Measurements from ENCODE around the gene KXD1.
A peak's percentile ranks its signal among the peaks of the same experiment; 100 is the strongest.
"Not testable (repeated sequence)": the region's sequence is repeated elsewhere in the genome, so short reads cannot be mapped to it uniquely, and the experiment has no call there.

Gene KXD1

DNA sequence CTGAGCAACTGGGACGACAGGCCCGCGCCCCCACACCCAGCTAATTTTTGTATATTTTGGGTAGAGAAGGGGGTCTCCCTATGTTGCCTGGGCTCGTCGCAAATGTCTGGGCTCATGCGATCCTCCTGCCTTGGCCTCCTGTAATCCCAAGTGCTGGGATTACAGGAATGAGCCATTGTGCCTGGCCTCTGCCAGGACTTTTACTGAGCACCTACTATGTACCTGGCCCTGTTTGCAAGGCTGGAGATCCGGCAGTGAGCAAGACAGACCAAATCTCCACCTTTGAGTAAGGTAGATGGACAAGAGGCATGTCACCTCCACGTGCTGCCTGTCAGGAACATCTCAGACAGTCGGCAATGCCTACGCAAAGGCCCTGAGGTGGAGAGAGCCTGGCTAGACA is 21.2 kb upstream of the KXD1 start:
- no peak for DNase-seq

DNA sequence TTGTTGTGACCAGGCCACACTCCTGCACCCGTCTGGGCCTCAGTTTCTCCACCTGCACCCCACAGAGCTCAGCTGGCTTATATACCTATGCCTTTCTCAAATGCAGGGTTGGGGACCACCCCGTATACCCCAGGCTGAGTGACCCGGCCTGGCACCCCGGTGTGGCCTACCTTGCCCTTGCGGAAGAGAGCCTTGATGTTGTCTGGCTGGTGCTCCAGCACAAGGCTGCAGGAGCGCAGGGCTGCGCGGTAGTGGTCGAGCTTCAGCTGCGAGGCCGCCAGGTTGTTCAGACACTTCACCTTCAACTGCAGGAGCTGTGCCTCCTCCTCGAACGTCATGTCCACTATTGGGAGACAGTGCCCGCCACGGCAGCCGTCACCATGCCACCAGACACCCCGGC is 20.2 kb upstream of the KXD1 start:
- no peak for DNase-seq

DNA sequence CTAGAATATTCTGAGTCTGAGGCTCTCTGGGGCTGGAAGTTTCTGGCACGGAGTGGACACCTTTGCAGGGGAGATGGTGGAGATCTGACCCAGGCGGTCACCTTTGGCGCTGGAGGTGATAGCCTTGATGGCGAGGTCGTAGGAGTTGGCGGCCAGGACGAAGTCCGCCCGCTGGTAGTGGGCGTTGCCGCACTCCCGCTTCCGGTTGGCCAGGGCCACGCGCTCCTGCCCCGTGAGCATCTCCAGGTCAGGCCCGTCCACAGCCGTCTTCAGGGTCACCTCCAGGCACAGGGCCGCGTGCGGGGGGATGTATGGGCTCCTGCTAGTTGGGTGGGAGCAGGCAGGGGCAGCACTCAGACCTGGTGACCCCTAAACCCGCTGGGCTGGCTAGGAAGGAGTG is 19.6 kb upstream of the KXD1 start:
- no peak for DNase-seq

DNA sequence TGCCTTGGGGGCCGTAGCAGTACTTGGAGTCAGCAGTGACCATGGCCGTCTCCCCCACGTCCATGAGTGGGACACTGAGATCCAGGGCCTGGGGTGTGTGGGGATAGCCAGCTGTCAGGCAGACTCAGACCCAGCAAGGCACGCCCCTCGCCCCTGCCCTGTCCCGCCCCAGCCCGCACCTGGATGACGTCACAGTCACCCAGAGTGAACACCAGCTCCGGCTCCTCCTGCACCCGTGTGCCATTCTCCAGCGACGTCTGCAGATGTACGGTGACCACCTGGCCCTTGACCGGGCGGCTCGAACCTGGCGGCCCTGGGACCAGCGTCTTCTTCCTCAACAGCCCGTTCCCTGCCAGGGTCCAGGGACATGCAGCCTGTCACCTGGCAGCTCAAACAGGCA is 18.3 kb upstream of the KXD1 start:
- no peak for DNase-seq

DNA sequence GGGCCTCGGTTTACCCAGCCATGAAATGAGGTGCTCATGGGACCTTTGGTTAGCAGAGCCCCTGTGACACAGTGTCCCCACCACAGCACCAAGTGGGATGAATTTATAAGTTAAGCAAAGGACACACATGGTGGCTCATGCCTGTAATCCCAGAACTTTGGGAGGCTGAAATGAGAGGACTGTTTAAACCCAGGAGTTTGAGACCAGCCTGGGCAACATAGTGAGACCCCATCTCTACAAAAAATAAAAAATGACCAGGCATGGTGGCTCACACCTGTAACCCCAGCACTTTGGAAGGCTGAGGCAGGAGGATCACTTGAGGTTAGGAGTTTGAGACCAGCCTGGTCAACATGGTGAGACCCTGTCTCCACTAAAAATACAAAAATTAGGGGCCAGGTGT is 17.5 kb upstream of the KXD1 start:
- not testable (repeated sequence) for DNase-seq

DNA sequence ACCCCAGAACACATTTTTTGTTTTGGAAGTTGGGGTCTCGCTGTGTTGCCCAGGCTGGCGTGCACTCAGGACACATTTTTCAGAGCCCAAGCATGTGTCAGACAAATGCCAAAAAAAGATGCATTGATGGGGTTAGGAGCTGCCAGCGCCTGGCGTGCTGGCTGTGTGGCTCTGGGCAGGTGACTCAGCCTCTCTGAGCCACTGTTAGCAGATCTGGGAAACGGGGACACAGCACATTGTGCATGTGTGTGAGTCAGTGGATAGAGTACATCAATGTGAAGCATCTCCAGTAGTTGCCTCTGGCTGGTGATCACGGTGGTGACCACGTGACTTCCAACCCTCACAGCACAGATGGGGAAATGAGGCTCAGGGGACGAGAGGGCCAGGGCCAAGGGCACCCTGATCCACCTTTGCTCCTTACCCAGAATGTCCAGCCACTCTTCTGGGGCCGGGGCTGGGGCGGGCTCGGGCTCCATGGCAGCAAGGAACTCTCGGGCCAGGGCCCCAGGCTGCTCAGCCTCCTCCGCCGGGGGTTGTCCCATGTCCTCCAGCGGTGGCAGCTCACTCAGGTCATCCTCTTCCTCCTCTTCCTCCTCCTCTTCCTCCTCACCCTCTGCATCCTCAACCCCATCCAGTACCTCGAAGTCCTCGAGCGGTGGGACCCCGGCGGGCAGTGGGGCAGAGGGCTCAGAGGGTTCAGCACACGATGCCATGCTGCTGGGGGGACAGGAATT is 16.2 kb upstream of the KXD1 start:
- DNase-seq, result peak in 3 of 4 experiments; percentile 15 to 45 (median 38)

DNA sequence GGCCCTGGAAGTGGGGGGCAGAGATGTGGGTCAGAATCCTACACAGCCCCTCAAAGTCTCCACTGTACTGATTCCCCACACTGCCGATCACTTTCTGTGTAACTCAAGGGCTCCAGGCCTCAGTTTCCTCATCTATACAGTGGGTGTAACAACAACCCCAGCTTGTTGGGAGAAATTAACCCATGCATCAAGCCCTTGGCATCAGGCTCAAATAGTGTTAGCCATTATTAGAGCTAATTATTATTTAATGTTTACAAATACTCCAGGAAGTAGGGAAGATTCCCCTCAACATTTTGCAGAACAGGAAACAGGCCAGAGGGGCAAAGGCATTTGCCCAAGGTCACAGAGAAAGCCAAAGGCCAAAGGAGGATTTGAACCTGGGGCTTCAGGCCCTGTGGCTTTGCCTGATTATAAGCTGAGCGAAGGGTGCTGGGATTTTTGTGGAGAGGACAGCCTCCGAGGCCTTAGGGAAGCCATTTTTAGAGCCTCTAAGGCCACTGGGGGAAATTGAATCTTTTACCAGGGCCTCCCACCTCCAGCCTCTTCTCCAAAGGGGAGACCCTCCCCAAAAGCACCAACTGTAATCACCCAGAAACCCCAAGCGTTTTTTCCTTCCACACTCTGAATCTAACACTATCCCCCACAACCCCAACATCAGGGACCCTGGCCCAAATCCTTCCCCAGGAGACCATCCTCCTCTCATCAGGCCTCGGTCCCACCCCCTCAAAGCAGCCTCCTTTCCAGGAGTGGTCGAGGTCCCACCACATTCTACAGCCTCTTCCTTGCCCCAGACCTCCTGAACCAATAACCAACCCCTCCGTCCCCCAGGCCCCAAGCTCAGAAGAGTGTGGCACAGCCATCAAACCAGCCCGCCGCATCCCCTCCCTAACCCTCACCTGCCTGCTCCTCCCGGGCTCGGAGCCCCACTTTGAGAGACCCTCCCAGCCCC is 15.4 kb upstream of the KXD1 start:
- peak in 2 of 4 experiments; percentile 30 to 35 for DNase-seq

DNA sequence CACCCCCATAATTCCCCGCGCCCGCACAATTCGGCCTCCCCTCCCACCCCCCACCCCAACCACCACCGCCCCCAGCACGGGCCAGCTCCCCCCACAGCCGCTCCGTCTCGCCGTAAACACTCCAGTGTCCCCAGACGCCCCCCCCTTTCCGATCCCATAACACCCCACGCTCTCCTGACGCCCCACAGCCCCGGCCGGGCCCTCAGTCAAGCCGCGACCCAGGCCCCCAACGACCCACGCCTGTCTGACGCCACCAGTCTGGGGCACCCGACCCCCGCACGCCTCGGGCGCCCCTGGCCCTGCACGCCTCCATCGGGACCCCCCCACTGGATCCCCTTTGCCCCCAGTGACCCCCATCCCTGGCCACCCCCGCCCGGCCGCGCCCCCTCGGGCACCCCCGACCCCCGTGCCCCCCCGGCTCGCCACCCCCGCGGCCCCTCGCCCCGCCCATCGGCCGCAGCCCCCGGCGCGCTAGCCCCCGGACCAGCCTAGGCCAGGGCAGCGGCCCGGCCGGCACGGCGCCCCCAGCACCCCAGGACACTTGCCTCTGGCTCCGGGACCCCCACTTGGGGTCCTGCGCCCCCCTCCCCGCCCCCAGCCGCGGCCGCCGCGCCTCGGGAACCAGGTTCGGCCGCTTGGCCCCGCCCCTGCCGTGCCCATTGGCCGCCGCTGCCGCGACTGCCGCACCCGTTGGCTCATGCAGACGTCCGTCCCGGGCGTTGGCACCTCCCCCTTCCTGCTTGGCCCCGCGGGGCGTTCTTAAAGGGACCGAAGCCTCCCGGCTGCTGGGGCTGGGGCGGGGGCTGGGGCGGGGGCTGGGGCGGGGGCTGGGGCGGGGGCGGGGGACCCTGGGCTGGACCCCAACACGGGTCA is 14.5 kb upstream of the KXD1 start, which contains the start of gene FKBP8:
TSS of gene FKBP8 (minus strand) at position 633 of the 873 bp plus-strand sequence. CDS start 1,603 bp downstream, outside the sequence.
- peak; percentile 94 to 98 (median 96) for DNase-seq

DNA sequence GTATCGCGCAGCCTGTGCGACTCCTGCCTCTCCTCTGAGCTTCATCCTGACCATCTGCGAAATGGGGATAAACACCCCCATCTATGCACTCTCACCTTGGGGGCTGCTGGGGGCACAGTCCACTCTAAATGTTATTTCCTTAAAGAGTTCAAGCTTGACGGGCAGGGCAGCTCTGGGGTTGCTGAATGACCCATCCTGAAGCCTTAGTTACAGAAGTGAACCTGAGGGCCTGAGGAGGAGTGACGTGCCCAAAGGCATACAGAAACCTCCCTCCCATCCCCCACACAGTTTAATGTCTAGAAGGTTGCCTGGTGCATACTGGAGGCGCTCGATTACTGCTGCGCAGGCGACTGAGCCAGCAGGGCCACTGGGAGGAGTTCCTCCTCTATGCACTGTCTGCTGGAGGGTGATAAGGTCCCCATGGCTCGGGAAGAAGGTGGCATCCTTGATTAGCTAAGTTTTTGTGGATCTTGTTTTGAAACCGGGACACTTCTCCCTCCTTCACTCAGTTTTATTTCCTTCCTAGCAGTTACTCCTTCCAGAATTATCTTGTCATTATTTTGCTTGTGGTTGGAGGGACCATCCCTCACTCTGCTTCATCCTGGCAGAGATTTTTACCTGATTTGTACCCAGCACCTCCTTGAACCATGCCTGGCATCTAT is 13.7 kb upstream of the KXD1 start:
- DNase-seq, result peak; percentile 85 to 94 (median 90)

DNA sequence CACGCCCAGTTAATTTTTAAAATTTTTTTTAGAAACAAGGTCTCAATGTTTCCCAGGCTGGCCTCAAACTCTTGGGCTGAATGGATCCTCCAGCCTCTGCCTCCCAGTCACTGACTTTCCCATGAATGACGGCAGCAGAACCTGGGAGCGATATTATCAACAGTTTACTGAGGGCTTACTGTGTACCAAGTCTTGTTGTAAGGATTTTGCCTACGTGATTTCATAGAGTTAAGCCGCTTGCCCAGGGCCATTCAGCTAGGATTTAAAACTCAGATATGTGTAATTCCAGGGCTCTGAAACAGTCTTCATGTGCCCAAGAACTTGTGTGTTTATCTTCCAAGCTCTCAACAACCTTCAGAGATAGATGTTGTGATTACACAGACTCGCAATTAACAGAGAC is 6.0 kb upstream of the KXD1 start:
- DNase-seq, result no peak

DNA sequence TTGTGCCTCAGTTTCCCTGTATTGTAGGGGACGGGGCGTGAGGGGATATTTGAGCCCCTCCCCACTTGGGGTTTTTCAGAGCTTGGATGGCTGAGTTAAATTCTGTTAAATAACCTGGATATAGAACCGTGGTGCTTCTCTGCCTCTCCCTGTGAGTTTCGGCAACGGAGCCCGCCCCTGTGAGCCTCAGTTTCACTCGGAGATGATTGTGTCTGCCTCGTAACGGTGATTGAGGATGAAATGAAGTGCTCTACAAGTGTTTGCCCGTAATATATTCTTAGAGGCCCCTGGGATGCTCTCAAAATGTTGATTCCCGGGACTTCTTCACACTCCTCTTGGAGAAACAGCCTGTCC is 509 bp downstream of the KXD1 start:
- peak in 1 of 4 experiments; percentile 6 for DNase-seq

DNA sequence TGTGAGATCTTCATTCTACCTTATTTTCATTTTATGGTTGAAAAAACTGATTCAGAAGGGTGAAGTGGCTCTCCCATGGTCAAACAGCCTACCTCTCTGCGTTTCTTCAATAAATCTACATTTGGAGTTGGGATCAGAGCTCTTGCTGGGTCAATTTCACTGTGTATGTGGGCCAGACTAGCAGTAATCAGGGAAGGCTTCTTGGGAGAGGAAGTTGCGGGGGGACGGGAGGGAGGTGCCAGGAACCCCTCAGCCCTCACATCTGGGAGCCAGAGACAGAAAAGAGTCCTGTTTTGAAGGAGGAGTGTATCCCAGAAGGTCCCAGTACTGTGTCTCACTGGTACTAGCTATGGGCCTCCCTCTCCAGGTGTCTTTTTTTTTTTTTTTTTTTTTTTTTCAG is 934 bp downstream of the KXD1 start:
- peak in 3 of 4 experiments; percentile 30 to 50 (median 32) for DNase-seq

DNA sequence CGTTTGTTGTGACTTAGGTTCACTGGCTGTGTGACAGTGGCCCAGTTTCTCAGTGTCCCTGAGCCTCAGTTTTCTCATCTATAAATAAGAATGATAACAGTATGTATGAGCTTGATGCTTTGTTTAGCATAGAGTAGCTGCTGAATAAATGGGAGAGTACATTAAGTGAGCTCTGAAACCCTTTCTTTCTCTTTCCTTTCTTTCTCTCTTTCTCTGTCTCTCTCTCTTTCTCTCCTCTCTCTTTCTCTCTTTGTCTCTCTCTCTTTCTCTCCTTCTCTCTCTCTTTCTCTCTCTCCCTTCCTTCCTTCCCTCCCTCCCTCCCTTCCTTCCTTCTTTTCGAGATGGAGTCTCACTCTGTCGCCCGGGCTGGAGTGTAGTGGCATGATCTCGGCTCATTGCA is 2.0 kb downstream of the KXD1 start:
- no peak for DNase-seq

DNA sequence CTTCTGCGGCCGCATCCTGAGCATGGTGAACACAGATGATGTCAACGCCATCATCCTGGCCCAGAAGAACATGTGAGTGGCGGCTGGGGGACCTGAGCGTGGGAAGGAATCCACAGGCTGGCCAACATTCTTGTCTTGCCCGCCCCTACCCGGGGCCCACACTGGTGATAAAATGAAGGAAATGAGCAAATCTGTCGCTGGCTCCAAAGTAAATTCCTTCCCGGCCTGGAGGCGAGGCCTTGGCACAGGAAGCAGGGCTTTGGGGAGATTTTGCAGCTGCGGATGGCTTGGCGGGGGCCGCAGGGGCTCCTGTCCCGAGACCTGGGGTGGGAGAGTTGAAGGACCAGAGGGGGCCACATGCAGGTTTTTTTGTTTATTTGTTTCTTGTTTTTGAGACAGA is 4.4 kb downstream of the KXD1 start:
- no peak for DNase-seq

DNA sequence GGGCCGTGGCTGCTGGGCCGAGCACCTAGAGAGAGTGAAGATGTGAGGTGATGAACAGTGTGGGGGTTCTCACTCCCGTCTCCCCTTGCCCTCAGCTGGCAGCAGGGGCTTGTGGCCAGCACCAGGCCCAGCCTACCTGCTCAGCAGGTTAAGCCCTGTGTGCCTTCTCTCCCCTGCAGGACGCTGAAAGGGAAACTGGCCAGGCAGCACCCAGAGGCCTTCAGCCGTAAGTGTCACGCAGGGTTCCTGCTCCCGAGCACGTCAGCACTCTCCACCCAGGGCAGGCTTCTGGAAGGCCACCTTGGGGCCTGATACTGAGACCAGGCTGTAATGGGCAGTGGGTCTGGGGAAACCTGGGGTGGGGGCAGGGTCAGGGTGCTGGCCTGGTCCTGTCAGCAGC is 9.3 kb downstream of the KXD1 start:
- no peak for DNase-seq

DNA sequence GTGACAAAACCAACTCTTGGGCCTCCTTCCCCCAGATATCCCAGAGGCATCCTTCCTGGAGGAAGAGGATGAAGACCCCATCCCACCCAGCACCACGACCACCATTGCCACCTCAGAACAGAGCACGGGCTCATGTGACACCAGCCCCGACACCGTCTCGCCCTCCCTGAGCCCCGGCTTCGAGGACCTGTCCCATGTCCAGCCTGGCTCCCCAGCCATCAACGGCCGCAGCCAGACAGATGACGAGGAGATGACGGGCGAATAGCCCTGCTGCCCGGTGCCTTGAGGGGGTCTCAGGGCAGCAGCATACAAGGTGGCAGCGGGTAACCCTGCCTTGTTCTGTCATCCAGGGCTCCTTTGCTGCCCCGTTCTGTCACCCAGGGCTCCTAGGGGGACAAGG is 10.7 kb downstream of the KXD1 start:
- DNase-seq, result no peak

DNA sequence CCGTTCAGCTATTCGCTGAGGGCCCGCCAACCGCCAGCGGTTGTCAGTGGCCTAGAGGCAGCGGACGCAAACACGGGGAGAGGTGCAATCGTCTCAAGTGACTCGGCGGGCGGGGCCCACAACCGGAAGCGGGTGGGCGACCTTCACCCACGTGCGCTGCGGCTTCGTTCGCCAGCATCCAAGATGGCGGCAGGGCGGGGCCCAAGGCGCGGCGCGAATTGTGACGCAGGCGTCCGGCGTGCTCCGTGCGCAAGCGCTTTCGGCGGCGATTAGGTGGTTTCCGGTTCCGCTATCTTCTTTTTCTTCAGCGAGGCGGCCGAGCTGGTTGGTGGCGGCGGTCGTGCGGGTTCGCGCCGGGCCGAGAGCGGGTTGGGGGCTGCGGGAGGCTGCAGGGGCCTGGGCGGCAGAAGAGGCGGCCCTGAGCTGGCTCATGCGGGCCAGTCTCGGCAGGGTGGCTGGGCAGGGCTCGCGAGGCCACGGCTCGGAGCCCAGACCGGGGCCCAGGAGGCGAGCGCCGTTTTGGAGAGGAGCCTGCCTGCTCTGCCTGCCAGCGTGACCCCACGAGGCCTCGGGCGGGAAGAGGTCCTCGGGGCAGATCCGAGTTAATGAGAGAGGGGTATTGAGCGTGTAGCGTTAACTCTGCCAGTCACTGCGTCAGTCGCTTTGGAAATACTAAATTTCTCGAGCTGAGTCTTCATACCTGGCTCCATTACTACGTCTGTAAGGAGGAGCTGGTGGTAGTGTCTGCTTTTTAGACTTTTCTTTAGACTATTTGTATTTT is 14.1 kb downstream of the KXD1 start, which contains the start of gene UBA52:
TSS of gene UBA52 (plus strand) at position 294 of the 781 bp plus-strand sequence. CDS start 1,444 bp downstream, outside the sequence.
- peak; percentile 99 to 100 (median 100) for DNase-seq

DNA sequence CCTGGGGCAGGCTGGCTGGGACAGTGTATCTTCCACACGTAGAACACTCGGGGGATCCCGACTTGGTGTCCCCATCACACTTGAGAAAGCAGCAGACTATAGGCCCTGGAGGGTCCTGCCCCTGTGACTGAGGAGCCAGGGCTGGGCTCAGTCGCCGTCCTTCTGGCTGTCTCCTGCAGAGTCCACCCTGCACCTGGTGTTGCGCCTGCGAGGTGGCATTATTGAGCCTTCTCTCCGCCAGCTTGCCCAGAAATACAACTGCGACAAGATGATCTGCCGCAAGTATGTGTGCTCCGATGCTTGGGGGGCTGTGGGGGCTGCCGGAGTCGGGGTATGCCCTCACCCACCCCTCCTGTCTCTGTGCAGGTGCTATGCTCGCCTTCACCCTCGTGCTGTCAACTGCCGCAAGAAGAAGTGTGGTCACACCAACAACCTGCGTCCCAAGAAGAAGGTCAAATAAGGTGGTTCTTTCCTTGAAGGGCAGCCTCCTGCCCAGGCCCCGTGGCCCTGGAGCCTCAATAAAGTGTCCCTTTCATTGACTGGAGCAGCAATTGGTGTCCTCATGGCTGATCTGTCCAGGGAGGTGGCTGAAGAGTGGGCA is 17.1 kb downstream of the KXD1 start:
- DNase-seq, result no peak

DNA sequence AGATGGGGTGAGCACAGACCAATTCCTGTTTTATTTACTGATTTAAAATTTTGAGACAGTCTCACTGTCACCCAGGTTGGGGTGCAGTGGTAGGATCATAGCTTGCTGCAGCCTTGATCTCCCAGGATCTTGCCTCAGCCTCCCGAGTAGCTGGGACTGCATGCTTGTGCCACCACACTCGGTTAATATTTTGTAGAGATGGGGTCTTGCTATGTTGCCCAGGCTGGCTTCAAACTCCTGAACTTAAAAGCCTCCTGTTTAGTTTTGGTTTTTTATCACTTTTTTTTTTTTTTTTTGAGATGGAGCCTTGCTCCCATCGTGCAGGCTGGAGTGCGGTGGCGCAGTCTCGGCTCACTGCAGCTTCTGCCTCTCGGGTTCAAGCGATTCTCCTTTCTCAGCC is 18.7 kb downstream of the KXD1 start:
- no peak for DNase-seq

DNA sequence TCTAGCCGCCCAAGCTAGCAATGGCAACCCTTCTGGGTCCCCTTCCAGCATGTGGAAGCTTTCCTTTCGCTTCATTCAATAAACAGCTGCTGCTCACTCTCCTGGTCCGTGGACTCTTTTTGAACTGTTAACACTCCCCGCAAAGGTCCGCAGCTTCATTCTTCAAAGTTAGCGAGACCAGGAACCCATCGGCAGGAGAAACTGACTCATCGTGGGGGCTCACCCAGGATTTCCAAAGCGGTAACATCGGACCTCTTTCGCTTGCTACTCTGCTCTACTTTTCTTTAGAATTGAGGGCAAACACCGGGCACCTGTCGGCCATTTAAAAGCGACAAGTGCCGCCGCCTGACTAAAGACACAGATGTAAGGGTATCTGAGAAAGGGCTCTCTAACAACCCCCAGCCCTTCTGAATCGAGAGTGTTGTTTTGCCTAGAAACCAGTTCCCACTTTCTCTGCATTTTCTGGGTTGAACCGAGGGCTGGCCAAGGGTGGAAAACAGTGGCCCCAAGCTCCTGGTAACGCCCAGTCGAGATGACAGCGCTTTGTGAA is 19.8 kb downstream of the KXD1 start:
- no peak for DNase-seq

Data from suppressor macrophage (primary cell).